ENCODE measurements around the gene SPINK2.
A peak's percentile ranks its signal among the peaks of the same experiment; 100 is the strongest.

- peak in 1 of 2 donors; percentile 32 for TF ChIP-seq CTCF (IDR thresholded peaks at IDR 0.05)
- no peak for TF ChIP-seq POLR2A (IDR thresholded peaks at IDR 0.05)
- TF ChIP-seq POLR2AphosphoS5 (IDR thresholded peaks at IDR 0.05): no peak
- no peak for TF ChIP-seq EP300 (IDR thresholded peaks at IDR 0.05)
Measured at GRCh38 chr4:56821381-56822243, at the start of gene SPINK2.
